ENCODE results near the gene LRMDA. TPM values are rescaled to one million over a fixed set of nuclear protein-coding genes. Genes with fewer than 3 reads are reported as not detected.

LRMDA gene
- total RNA-seq, 1 experiment from 2014 or later = not detected

GRCh38 chr10:75408911-75409885, 22.2 kb upstream of the LRMDA start:
- Histone ChIP-seq H3K4me1 (ENCODE audit: insufficient read depth, low read length, poor library complexity, severe bottlenecking) (peaks cover 14% of the 10 kb centered on the region), H3K4me3 (ENCODE audit: low read depth, low read length, poor library complexity, severe bottlenecking) (peak overlapping the region; percentile 48), H3K27ac (ENCODE audit: low read depth, low read length, poor library complexity, severe bottlenecking) (no peak overlapping the region), H3K27me3 (replicated peaks; ENCODE audit: insufficient read depth, low read depth, low read length, poor library complexity) (peaks cover 93% of the 10 kb centered on the region), H3K9me3 (ENCODE audit: low read depth, low read length, poor library complexity, severe bottlenecking) (no peaks in the 10 kb centered on the region), H3K36me3 (ENCODE audit: insufficient read depth, low read length, poor library complexity, severe bottlenecking) (no peaks in the 10 kb centered on the region)
- CTCF ChIA-PET = no interaction called here
- DNase-seq (ENCODE audit: low spot score) = no peak
- POLR2A ChIA-PET (ENCODE audit: low non-redundant PET) = no interaction called here
- intact Hi-C loops (cut with micrococcal nuclease; ENCODE audit: unreplicated experiment) = loop anchor here (10.0 kb wide), 1 partner anchor 506 kb away; no protein-coding TSS in a partner anchor
- TF ChIP-seq CTCF (conservative IDR thresholded peaks at IDR 0.05; ENCODE audit: low read depth, low read length) (no peak), EZH2 (IDR thresholded peaks at IDR 0.05; ENCODE audit: borderline replicate concordance, low read depth, low read length, poor library complexity, severe bottlenecking) (no peak)
- no TSS peak for BruUV-seq (replicated peaks)

- ChIA-PET CTCF (no interaction called here), POLR2A (ENCODE audit: low non-redundant PET) (no interaction called here)
- TF ChIP-seq CTCF (conservative IDR thresholded peaks at IDR 0.05; ENCODE audit: low read depth, low read length) (no peak), EZH2 (IDR thresholded peaks at IDR 0.05; ENCODE audit: borderline replicate concordance, low read depth, low read length, poor library complexity, severe bottlenecking) (no peak)
- no TSS peak for BruUV-seq (replicated peaks)
- Histone ChIP-seq H3K27me3 (replicated peaks; ENCODE audit: insufficient read depth, low read depth, low read length, poor library complexity) (peaks cover 93% of the 10 kb centered on the region), H3K36me3 (ENCODE audit: insufficient read depth, low read length, poor library complexity, severe bottlenecking) (no peaks in the 10 kb centered on the region), H3K4me1 (ENCODE audit: insufficient read depth, low read length, poor library complexity, severe bottlenecking) (peaks cover 8% of the 10 kb centered on the region), H3K27ac (ENCODE audit: low read depth, low read length, poor library complexity, severe bottlenecking) (no peak overlapping the region), H3K9me3 (ENCODE audit: low read depth, low read length, poor library complexity, severe bottlenecking) (no peaks in the 10 kb centered on the region), H3K4me3 (ENCODE audit: low read depth, low read length, poor library complexity, severe bottlenecking) (no peak overlapping the region)
- intact Hi-C loops (cut with micrococcal nuclease; ENCODE audit: unreplicated experiment) = no loop called here
- no peak for DNase-seq (ENCODE audit: low spot score)
Observed at GRCh38 chr10:75410132-75411005, 21.1 kb upstream of the LRMDA start.

DNA sequence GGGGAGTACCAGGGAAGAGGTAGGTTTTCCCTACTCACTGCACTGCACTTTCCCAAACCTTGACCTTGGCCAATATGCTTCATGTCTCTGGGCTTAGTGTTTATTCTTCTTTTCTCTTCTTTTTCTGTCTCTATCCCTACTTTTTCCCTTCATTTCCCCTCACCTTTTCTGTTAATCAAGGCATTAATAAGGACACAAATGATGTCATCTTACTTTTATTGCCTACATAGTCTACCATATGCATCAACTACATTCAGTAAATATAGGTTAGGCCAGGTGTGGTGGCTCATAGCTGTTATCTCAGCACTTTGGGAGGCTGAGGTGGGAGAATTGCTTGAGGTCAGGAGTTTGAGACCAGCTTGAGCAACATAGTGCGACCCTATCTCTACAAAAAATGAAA, 16.9 kb upstream of the LRMDA start:
- Histone ChIP-seq H3K27me3 (replicated peaks; ENCODE audit: insufficient read depth, low read depth, low read length, poor library complexity) (peaks cover 82% of the 10 kb centered on the region), H3K4me3 (ENCODE audit: low read depth, low read length, poor library complexity, severe bottlenecking) (no peak overlapping the region), H3K36me3 (ENCODE audit: insufficient read depth, low read length, poor library complexity, severe bottlenecking) (no peaks in the 10 kb centered on the region), H3K27ac (ENCODE audit: low read depth, low read length, poor library complexity, severe bottlenecking) (no peak overlapping the region), H3K4me1 (ENCODE audit: insufficient read depth, low read length, poor library complexity, severe bottlenecking) (no peaks in the 10 kb centered on the region), H3K9me3 (ENCODE audit: low read depth, low read length, poor library complexity, severe bottlenecking) (no peaks in the 10 kb centered on the region)
- intact Hi-C loops (cut with micrococcal nuclease; ENCODE audit: unreplicated experiment) = no loop called here
- CTCF ChIA-PET = no interaction called here
- POLR2A ChIA-PET (ENCODE audit: low non-redundant PET) = no interaction called here
- no peak for DNase-seq (ENCODE audit: low spot score)
- BruUV-seq (replicated peaks) = no TSS peak
- TF ChIP-seq EZH2 (IDR thresholded peaks at IDR 0.05; ENCODE audit: borderline replicate concordance, low read depth, low read length, poor library complexity, severe bottlenecking) (no peak), CTCF (conservative IDR thresholded peaks at IDR 0.05; ENCODE audit: low read depth, low read length) (no peak)
